ENCODE results near the gene RETREG1.
A peak's percentile ranks its signal among the peaks of the same experiment; 100 is the strongest.

The RETREG1 gene

DNA sequence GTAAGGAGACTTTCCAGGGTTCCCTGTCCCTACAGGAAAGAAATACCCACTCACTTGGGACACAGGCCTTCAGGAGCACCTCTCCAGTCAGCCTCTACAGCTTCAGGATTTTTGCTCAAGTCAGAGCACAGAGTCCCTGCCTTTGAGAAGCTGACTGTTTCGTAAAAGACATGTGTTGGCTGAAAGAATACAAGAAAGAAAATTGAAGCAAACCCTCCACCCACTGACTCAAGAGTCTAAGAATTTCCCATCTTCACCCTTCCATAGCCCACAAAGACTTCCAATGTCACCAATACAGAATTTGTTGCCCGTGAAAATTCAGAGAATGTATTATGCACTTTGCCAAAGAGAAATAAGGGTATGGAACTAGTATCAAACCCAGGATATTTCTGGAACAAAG is 98.2 kb downstream of the RETREG1 start:
- Mint-ChIP-seq H3K4me3 (no peak overlapping the region), H3K27me3 (no peaks in the 10 kb centered on the region), H3K27ac (no peak overlapping the region), H3K9me3 (no peaks in the 10 kb centered on the region), H3K36me3 (no peaks in the 10 kb centered on the region), H3K4me1 (no peaks in the 10 kb centered on the region)
- no peak for ATAC-seq

DNA sequence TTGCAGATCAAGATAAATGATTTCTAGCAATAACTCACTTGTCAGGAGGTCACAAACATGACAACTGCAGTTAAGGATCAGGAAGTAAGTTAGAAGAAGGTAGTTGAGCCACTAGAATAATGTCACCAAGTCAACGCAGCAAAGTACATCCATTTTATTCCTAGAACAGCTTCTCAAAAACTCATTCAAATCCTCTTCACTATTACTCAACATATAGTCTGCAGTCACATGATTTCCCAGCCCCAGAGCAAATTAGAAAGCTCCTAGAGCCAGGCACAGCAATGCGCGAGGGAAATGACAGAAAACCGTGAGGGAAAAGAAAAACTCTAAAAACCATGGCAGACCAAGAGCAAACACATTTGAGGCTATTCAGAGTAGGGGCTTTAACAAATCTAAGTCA is 101.3 kb downstream of the RETREG1 start:
- Mint-ChIP-seq H3K4me1 (no peaks in the 10 kb centered on the region), H3K27me3 (peaks cover 11% of the 10 kb centered on the region), H3K9me3 (peaks cover 2% of the 10 kb centered on the region), H3K36me3 (no peaks in the 10 kb centered on the region), H3K4me3 (no peak overlapping the region), H3K27ac (no peak overlapping the region)
- ATAC-seq = no peak

GRCh38 chr5:16510098-16510497 is 106.7 kb downstream of the RETREG1 start:
- Mint-ChIP-seq H3K4me1 (peaks cover 9% of the 10 kb centered on the region), H3K36me3 (peaks cover 7% of the 10 kb centered on the region), H3K27ac (no peak overlapping the region), H3K9me3 (peaks cover 2% of the 10 kb centered on the region), H3K4me3 (no peak overlapping the region), H3K27me3 (peaks cover 13% of the 10 kb centered on the region)
- ATAC-seq = no peak

- Mint-ChIP-seq H3K36me3 (peaks cover 7% of the 10 kb centered on the region), H3K27ac (no peak overlapping the region), H3K4me3 (no peak overlapping the region), H3K27me3 (peaks cover 13% of the 10 kb centered on the region), H3K4me1 (peaks cover 11% of the 10 kb centered on the region), H3K9me3 (peaks cover 2% of the 10 kb centered on the region)
- ATAC-seq = no peak
Observed at GRCh38 chr5:16508730-16509531, 107.9 kb downstream of the RETREG1 start.

DNA sequence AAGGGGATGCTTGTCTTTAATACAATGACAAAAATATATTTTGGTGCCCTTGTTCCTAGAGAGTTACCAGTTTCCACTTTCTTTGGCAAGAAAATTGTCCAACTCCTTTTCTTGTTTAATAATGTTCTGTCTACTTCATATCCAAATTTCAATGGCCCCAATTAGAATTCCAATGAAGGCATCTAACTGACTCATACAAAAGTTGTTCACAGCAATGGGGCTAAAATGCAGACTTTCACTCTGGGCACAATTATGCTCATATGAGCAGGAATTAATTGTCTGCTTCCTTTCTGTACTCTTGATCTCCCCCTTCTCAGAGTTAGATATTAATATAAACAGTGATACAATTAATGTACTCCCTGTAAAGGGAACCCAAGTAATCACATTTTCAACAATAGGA is 109.1 kb downstream of the RETREG1 start:
- H3K27me3 Mint-ChIP-seq = peaks cover 13% of the 10 kb centered on the region
- no peak overlapping the region for H3K27ac Mint-ChIP-seq
- peaks cover 7% of the 10 kb centered on the region for H3K36me3 Mint-ChIP-seq
- H3K4me1 Mint-ChIP-seq = peaks cover 11% of the 10 kb centered on the region
- ATAC-seq = no peak
- H3K9me3 Mint-ChIP-seq = peaks cover 2% of the 10 kb centered on the region
- H3K4me3 Mint-ChIP-seq = no peak overlapping the region

GRCh38 chr5:16505904-16506303 is 110.9 kb downstream of the RETREG1 start:
- H3K36me3 Mint-ChIP-seq = peaks cover 7% of the 10 kb centered on the region
- H3K4me1 Mint-ChIP-seq = peaks cover 11% of the 10 kb centered on the region
- no peak for ATAC-seq
- no peaks in the 10 kb centered on the region for H3K9me3 Mint-ChIP-seq
- H3K27ac Mint-ChIP-seq = no peak overlapping the region
- no peak overlapping the region for H3K4me3 Mint-ChIP-seq
- H3K27me3 Mint-ChIP-seq = peaks cover 5% of the 10 kb centered on the region

GRCh38 chr5:16505140-16505891 is 111.5 kb downstream of the RETREG1 start:
- H3K36me3 Mint-ChIP-seq = peaks cover 7% of the 10 kb centered on the region
- peaks cover under 1% of the 10 kb centered on the region for H3K9me3 Mint-ChIP-seq
- H3K27me3 Mint-ChIP-seq = no peaks in the 10 kb centered on the region
- ATAC-seq = peak; percentile 36
- no peak overlapping the region for H3K4me3 Mint-ChIP-seq
- no peak overlapping the region for H3K27ac Mint-ChIP-seq
- peaks cover 11% of the 10 kb centered on the region for H3K4me1 Mint-ChIP-seq

GRCh38 chr5:16504571-16504970 is 112.2 kb downstream of the RETREG1 start:
- peaks cover 3% of the 10 kb centered on the region for H3K9me3 Mint-ChIP-seq
- no peak overlapping the region for H3K4me3 Mint-ChIP-seq
- peaks cover 7% of the 10 kb centered on the region for H3K36me3 Mint-ChIP-seq
- H3K27ac Mint-ChIP-seq = no peak overlapping the region
- no peak for ATAC-seq
- H3K4me1 Mint-ChIP-seq = peaks cover 11% of the 10 kb centered on the region
- no peaks in the 10 kb centered on the region for H3K27me3 Mint-ChIP-seq

GRCh38 chr5:16502866-16503265 is 113.9 kb downstream of the RETREG1 start:
- Mint-ChIP-seq H3K36me3 (peaks cover 7% of the 10 kb centered on the region), H3K27ac (no peak overlapping the region), H3K27me3 (no peaks in the 10 kb centered on the region), H3K4me3 (no peak overlapping the region), H3K9me3 (peaks cover 3% of the 10 kb centered on the region), H3K4me1 (peaks cover 11% of the 10 kb centered on the region)
- ATAC-seq = no peak

DNA sequence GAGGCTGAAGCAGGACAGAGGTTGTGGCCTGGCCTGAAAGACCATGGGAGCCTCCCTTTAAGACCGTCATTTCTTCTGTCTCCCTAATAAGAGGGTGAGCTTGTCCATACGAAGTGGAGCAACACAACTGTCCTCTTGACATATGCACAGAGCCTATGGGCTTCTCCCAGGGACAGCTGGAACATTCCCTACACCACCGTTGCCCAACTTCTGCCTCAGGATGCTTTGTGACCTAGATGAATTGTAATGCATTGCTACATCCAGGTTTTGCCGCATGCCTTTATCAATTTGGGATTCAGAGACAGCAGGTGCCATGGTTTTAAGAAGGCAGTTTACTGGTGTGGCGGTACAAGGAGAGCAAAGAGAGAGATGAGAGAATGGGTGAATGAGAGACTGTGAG is 116.8 kb downstream of the RETREG1 start:
- peaks cover 8% of the 10 kb centered on the region for H3K9me3 Mint-ChIP-seq
- no peaks in the 10 kb centered on the region for H3K27me3 Mint-ChIP-seq
- H3K36me3 Mint-ChIP-seq = no peaks in the 10 kb centered on the region
- no peak overlapping the region for H3K27ac Mint-ChIP-seq
- peaks cover under 1% of the 10 kb centered on the region for H3K4me1 Mint-ChIP-seq
- no peak overlapping the region for H3K4me3 Mint-ChIP-seq
- no peak for ATAC-seq

GRCh38 chr5:16497546-16497945 is 119.3 kb downstream of the RETREG1 start:
- Mint-ChIP-seq H3K9me3 (peaks cover 14% of the 10 kb centered on the region), H3K27ac (no peak overlapping the region), H3K4me1 (no peaks in the 10 kb centered on the region), H3K4me3 (no peak overlapping the region), H3K36me3 (peaks cover 6% of the 10 kb centered on the region), H3K27me3 (no peaks in the 10 kb centered on the region)
- ATAC-seq = no peak

GRCh38 chr5:16493261-16493660 is 123.5 kb downstream of the RETREG1 start:
- Mint-ChIP-seq H3K36me3 (peaks cover 6% of the 10 kb centered on the region), H3K9me3 (peaks cover 11% of the 10 kb centered on the region), H3K4me3 (no peak overlapping the region), H3K27me3 (no peaks in the 10 kb centered on the region), H3K27ac (no peak overlapping the region), H3K4me1 (no peaks in the 10 kb centered on the region)
- ATAC-seq = no peak

DNA sequence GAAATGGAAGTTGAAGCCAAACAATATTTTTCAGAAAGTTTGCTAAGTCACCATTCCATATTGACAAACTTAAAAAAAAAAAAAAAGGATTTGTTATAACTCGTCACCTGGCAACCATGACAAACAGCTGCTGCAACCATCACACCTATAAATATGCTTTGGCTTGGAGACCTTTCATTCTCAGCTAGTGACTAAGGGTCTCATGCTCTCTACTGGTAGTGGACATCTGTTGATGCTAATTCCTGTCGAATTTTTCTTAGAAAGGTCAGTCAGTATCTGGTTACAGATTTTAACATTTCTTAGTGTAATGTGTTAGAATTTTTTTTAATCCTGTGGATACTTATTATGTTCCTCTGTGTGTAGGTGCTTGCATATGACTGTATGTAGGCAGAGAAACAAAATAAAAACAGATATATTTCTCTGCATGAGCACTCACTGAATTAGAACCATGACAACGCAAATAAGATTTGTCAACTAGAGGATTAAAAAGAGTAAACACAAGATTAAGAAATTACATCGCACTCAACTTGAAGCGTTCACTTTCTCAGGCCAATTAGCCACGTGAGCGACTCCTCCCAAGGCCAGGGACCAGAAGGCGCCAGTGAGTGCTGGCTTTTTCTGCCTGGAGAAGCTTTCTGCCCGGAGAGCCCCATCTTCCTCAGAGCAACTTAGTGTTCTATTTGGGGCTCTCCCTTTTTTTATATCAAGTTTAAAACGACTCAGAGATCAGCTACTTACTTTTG is 124.2 kb downstream of the RETREG1 start:
- no peak for ATAC-seq
- Mint-ChIP-seq H3K27ac (no peak overlapping the region), H3K27me3 (no peaks in the 10 kb centered on the region), H3K4me1 (no peaks in the 10 kb centered on the region), H3K4me3 (no peak overlapping the region), H3K9me3 (peaks cover 11% of the 10 kb centered on the region), H3K36me3 (peaks cover 6% of the 10 kb centered on the region)

DNA sequence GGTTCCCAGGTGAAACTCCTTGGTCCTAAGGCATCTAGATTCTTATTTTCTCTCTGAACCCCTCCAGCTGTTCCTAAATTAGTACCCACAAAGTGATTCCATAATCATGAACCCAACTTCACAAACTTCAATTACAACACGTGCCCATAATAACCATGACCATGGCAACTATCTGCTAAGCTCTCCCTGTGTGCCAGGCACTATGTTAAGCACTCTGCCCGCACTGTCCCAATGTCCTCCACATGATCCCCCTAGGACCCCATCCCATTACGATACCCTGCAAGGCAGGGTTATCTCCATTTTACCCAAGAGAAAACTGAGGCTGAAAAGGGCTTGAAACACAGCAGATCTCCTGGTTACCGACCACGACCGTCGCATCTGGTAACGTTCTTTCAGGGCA is 125.9 kb downstream of the RETREG1 start:
- no peak overlapping the region for H3K27ac Mint-ChIP-seq
- H3K4me3 Mint-ChIP-seq = no peak overlapping the region
- peaks cover 6% of the 10 kb centered on the region for H3K36me3 Mint-ChIP-seq
- H3K9me3 Mint-ChIP-seq = peaks cover 7% of the 10 kb centered on the region
- ATAC-seq = no peak
- no peaks in the 10 kb centered on the region for H3K4me1 Mint-ChIP-seq
- H3K27me3 Mint-ChIP-seq = no peaks in the 10 kb centered on the region

- no peaks in the 10 kb centered on the region for H3K4me1 Mint-ChIP-seq
Observed at GRCh38 chr5:16489322-16489791, 127.4 kb downstream of the RETREG1 start.

More at GRCh38 chr5:16489322-16489791, 127.4 kb downstream of the RETREG1 start:
- Mint-ChIP-seq H3K4me3 (no peak overlapping the region), H3K27ac (no peak overlapping the region), H3K36me3 (peaks cover under 1% of the 10 kb centered on the region), H3K9me3 (no peaks in the 10 kb centered on the region), H3K27me3 (no peaks in the 10 kb centered on the region)
- no peak for ATAC-seq
